ENCODE data around the gene RIBC1. TPM values are rescaled to one million over a fixed set of nuclear protein-coding genes. Genes with fewer than 3 reads are reported as not detected.

RIBC1 gene
- total and polyA plus RNA-seq, 9 of the 15 experiments (the other 6 are each of a cell fraction or from before 2014, with no cell fraction given): 0.07 to 0.51 (median 0.44) TPM

DNA sequence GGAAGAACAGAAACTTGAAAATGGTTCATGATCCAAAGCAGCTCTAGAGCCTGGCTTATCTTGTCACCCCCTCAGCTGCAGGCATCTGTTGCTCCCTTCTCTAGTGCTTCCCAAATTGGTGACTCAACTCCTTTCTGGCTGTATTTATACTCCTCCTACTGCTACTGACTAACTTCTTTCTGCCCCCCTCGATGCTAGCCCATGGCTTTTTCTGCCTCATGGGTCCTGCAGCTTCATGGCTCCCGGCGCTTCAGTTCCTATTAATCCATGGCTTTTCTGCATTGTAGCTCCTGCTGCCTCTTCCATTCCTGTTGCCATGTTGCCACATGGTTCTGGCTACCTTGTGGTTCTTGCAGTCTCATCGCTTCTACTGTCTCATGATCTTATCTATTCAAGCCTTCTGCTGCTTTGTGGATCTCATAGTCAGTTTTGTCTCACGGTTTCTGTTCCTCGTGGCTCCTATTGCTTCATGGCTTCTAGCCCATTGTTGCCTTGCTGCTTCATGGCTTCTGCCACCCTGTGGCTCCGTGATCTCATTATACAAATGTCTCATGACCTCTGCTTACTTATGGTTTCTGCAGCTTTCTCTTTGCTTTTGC is 48.4 kb upstream of the RIBC1 start (continued):
- TF ChIP-seq, protein P1, sequence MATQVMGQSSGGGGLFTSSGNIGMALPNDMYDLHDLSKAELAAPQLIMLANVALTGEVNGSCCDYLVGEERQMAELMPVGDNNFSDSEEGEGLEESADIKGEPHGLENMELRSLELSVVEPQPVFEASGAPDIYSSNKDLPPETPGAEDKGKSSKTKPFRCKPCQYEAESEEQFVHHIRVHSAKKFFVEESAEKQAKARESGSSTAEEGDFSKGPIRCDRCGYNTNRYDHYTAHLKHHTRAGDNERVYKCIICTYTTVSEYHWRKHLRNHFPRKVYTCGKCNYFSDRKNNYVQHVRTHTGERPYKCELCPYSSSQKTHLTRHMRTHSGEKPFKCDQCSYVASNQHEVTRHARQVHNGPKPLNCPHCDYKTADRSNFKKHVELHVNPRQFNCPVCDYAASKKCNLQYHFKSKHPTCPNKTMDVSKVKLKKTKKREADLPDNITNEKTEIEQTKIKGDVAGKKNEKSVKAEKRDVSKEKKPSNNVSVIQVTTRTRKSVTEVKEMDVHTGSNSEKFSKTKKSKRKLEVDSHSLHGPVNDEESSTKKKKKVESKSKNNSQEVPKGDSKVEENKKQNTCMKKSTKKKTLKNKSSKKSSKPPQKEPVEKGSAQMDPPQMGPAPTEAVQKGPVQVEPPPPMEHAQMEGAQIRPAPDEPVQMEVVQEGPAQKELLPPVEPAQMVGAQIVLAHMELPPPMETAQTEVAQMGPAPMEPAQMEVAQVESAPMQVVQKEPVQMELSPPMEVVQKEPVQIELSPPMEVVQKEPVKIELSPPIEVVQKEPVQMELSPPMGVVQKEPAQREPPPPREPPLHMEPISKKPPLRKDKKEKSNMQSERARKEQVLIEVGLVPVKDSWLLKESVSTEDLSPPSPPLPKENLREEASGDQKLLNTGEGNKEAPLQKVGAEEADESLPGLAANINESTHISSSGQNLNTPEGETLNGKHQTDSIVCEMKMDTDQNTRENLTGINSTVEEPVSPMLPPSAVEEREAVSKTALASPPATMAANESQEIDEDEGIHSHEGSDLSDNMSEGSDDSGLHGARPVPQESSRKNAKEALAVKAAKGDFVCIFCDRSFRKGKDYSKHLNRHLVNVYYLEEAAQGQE (IDR thresholded peaks at IDR 0.05; ENCODE audit: borderline replicate concordance): no peak
- TF ChIP-seq, protein P1 (CRISPR knock-in tag; IDR thresholded peaks at IDR 0.05; ENCODE audit: low read depth): no peak
- no peak for TF ChIP-seq ZBTB8A (IDR thresholded peaks at IDR 0.05; ENCODE audit: partially characterized antibody)
- TF ChIP-seq ZNF217 (CRISPR knock-in tag; IDR thresholded peaks at IDR 0.05): no peak
- no peak for TF ChIP-seq NCOA4 (IDR thresholded peaks at IDR 0.05; ENCODE audit: partially characterized antibody)
- no peak for TF ChIP-seq HMG20B (CRISPR knock-in tag; IDR thresholded peaks at IDR 0.05)
- TF ChIP-seq, protein P2, sequence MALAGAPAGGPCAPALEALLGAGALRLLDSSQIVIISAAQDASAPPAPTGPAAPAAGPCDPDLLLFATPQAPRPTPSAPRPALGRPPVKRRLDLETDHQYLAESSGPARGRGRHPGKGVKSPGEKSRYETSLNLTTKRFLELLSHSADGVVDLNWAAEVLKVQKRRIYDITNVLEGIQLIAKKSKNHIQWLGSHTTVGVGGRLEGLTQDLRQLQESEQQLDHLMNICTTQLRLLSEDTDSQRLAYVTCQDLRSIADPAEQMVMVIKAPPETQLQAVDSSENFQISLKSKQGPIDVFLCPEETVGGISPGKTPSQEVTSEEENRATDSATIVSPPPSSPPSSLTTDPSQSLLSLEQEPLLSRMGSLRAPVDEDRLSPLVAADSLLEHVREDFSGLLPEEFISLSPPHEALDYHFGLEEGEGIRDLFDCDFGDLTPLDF (CRISPR knock-in tag; IDR thresholded peaks at IDR 0.05): no peak; the same call in 1 of the 2 replicates
- TF ChIP-seq TCFL5 (CRISPR knock-in tag; conservative IDR thresholded peaks at IDR 0.05): no peak
- TF ChIP-seq GTF2A2 (tag; IDR thresholded peaks at IDR 0.05): no peak
- TF ChIP-seq SPI1 (IDR thresholded peaks at IDR 0.05; ENCODE audit: borderline replicate concordance, low read depth, low read length): no peak
- no peak for TF ChIP-seq RBFOX2 (IDR thresholded peaks at IDR 0.05; ENCODE audit: low read depth, low read length)
- TF ChIP-seq, protein P3, sequence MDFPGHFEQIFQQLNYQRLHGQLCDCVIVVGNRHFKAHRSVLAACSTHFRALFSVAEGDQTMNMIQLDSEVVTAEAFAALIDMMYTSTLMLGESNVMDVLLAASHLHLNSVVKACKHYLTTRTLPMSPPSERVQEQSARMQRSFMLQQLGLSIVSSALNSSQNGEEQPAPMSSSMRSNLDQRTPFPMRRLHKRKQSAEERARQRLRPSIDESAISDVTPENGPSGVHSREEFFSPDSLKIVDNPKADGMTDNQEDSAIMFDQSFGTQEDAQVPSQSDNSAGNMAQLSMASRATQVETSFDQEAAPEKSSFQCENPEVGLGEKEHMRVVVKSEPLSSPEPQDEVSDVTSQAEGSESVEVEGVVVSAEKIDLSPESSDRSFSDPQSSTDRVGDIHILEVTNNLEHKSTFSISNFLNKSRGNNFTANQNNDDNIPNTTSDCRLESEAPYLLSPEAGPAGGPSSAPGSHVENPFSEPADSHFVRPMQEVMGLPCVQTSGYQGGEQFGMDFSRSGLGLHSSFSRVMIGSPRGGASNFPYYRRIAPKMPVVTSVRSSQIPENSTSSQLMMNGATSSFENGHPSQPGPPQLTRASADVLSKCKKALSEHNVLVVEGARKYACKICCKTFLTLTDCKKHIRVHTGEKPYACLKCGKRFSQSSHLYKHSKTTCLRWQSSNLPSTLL (IDR thresholded peaks at IDR 0.05): no peak
